ENCODE measurements around the gene CDHR5.

- TF ChIP-seq CTCF (conservative IDR thresholded peaks at IDR 0.05 in 1 of 2, IDR thresholded peaks at IDR 0.05 in 1 of 2; ENCODE audit: low read depth in 1 of 2, low read length in 2 of 2), result no peak
- TF ChIP-seq EZH2 (IDR thresholded peaks at IDR 0.05; ENCODE audit: low read length, missing control alignments), result no peak
Measured at GRCh38 chr11:571802-572185, 53.0 kb downstream of the CDHR5 start.

Measured in fibroblast of lung (primary cell).